WTC11 (cell line): ENCODE measurements around the gene FRRS1.

Experiments used
- IRF1 ChIP-seq: sonication (generic); formaldehyde crosslinking; IDR thresholded peaks from 2 replicates; pipeline ENCODE4 v1.8.0; 2023; ENCODE audit warnings: missing genetic modification reagents
- SMAD3 ChIP-seq: sonication (generic); formaldehyde crosslinking; IDR thresholded peaks from 2 replicates; pipeline ENCODE4 v1.8.0; 2022; ENCODE audit warnings: missing genetic modification reagents, mild to moderate bottlenecking, borderline replicate concordance
- TF ChIP-seq, protein P1 (sequence below): fragments of 200-600 bp; IDR thresholded peaks from 2 replicates; pipeline ENCODE4 v1.8.0; 2022; ENCODE audit warnings: antibody characterized with exemption

- no peak for TF ChIP-seq SMAD3 (CRISPR knock-in tag)
- TF ChIP-seq, protein P1, sequence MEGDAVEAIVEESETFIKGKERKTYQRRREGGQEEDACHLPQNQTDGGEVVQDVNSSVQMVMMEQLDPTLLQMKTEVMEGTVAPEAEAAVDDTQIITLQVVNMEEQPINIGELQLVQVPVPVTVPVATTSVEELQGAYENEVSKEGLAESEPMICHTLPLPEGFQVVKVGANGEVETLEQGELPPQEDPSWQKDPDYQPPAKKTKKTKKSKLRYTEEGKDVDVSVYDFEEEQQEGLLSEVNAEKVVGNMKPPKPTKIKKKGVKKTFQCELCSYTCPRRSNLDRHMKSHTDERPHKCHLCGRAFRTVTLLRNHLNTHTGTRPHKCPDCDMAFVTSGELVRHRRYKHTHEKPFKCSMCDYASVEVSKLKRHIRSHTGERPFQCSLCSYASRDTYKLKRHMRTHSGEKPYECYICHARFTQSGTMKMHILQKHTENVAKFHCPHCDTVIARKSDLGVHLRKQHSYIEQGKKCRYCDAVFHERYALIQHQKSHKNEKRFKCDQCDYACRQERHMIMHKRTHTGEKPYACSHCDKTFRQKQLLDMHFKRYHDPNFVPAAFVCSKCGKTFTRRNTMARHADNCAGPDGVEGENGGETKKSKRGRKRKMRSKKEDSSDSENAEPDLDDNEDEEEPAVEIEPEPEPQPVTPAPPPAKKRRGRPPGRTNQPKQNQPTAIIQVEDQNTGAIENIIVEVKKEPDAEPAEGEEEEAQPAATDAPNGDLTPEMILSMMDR = no peak
- no peak for TF ChIP-seq IRF1
These were observed 4.7 kb downstream of the FRRS1 start for GRCh38 chr1:99761774-99762173.
